IMR-90 (cell line): Measurements from ENCODE around the gene CDK14. TPM values are rescaled to one million over a fixed set of nuclear protein-coding genes. Genes with fewer than 3 reads are reported as not detected.
A peak's percentile ranks its signal among the peaks of the same experiment; 100 is the strongest.

Experiments
- ATAC-seq: fragments of 200-7000 bp; cut with Tn5 transposase; 2 replicates; pipeline ENCODE4 v1.9.1; 2020; ENCODE audit warnings: low read depth, mild to moderate bottlenecking, moderate library complexity
- BruUV-seq: library from RNA; stranded (reverse); fragments of 400-500 nt; replicated peaks from 2 replicates; lab custom pipeline; 2021; lab: Mats Ljungman, UMichigan
- CTCF ChIA-PET: fragments of 300-600 bp; formaldehyde crosslinking; extraction: SDS; loops from one replicate; lab custom pipeline; 2021; ENCODE audit warnings: antibody characterized with exemption; lab: Yijun Ruan, JAX
- POLR2A ChIA-PET: fragments of 300-600 bp; sonication (Branson Sonifier 250); formaldehyde crosslinking; loops from one replicate; lab custom pipeline; 2022; ENCODE audit warnings: antibody characterized with exemption; ENCODE audit not compliant: unreplicated experiment; lab: Charles Lee
- DNase-seq: peaks from one replicate; pipeline ENCODE4 v3.0.0; 2013
- H2AFZ ChIP-seq: replicated peaks from 2 replicates; pipeline ENCODE3; 2013; ENCODE audit warnings: low read length, mild to moderate bottlenecking; ENCODE audit not compliant: poor library complexity
- H2AK5ac ChIP-seq: 2 replicates; pipeline ENCODE4 v1.6.1; 2013; ENCODE audit warnings: low read depth, low read length, inconsistent platforms
- H2AK9ac ChIP-seq: replicated peaks from 2 replicates; pipeline ENCODE3; 2013; ENCODE audit warnings: mild to moderate bottlenecking, low read depth, low read length, moderate library complexity; ENCODE audit not compliant: poor library complexity
- H2BK120ac ChIP-seq: 2 replicates; pipeline ENCODE4 v1.6.1; 2013; ENCODE audit warnings: low read depth, low read length, inconsistent platforms
- H2BK15ac ChIP-seq: 3 replicates; pipeline ENCODE4 v1.6.1; 2013; ENCODE audit warnings: low read depth, low read length, inconsistent platforms
- H2BK20ac ChIP-seq: 2 replicates; pipeline ENCODE4 v1.6.1; 2013; ENCODE audit warnings: low read depth, mild to moderate bottlenecking, inconsistent platforms, low read length, moderate library complexity
- H2BK5ac ChIP-seq: 2 replicates; pipeline ENCODE4 v1.6.1; 2013; ENCODE audit warnings: mild to moderate bottlenecking, low read depth, low read length, inconsistent platforms; ENCODE audit not compliant: poor library complexity, severe bottlenecking
- H3K14ac ChIP-seq: replicated peaks from 2 replicates; pipeline ENCODE4 v1.6.1; 2013; ENCODE audit warnings: low read depth, low read length, inconsistent platforms
- H3K18ac ChIP-seq: 2 replicates; pipeline ENCODE4 v1.6.1; 2013; ENCODE audit warnings: low read depth, low read length, control low read depth
- H3K23ac ChIP-seq: 2 replicates; pipeline ENCODE4 v1.6.1; 2013; ENCODE audit warnings: low read depth, low read length, inconsistent platforms
- H3K27ac ChIP-seq: 2 replicates; pipeline ENCODE4 v1.5.1; 2013; ENCODE audit warnings: mild to moderate bottlenecking, control low read depth, low read length; ENCODE audit not compliant: insufficient read depth
- H3K27me3 ChIP-seq: 2 replicates; pipeline ENCODE4 v1.6.1; 2013; ENCODE audit warnings: low read length; ENCODE audit not compliant: control insufficient read depth, insufficient read depth
- H3K36me3 ChIP-seq: 2 replicates; pipeline ENCODE4 v1.6.1; 2013; ENCODE audit warnings: low read length, mixed read lengths; ENCODE audit not compliant: control insufficient read depth, insufficient read depth
- H3K4ac ChIP-seq: 2 replicates; pipeline ENCODE4 v1.6.1; 2013; ENCODE audit warnings: low read depth, low read length, inconsistent platforms
- H3K4me1 ChIP-seq: 2 replicates; pipeline ENCODE4 v1.6.1; 2013; ENCODE audit warnings: low read length, mixed read lengths; ENCODE audit not compliant: control insufficient read depth, insufficient read depth
- H3K4me2 ChIP-seq: 2 replicates; pipeline ENCODE4 v1.6.1; 2013; ENCODE audit warnings: low read depth, mild to moderate bottlenecking, control low read depth, low read length, moderate library complexity
- H3K4me3 ChIP-seq: 2 replicates; pipeline ENCODE4 v1.5.1; 2013; ENCODE audit warnings: low read depth, mild to moderate bottlenecking, control low read depth, low read length, moderate library complexity; ENCODE audit not compliant: insufficient read depth
- H3K56ac ChIP-seq: 2 replicates; pipeline ENCODE4 v1.6.1; 2013; ENCODE audit warnings: low read length, inconsistent platforms; ENCODE audit not compliant: insufficient read depth; ENCODE audit errors: extremely low read depth
- H3K79me1 ChIP-seq, 2 experiments: 2 replicates each; pipeline ENCODE4 v1.6.1; 2013; ENCODE audit warnings: low read length in 2 of 2, inconsistent platforms in 1 of 2, low read depth in 1 of 2
- H3K9ac ChIP-seq: 2 replicates; pipeline ENCODE4 v1.6.1; 2013; ENCODE audit warnings: low read depth, low read length, control low read depth
- H3K9me1 ChIP-seq: 2 replicates; pipeline ENCODE4 v1.6.1; 2013; ENCODE audit warnings: low read length, inconsistent platforms; ENCODE audit not compliant: insufficient read depth
- H3K9me3 ChIP-seq: 2 replicates; pipeline ENCODE4 v1.6.1; 2013; ENCODE audit warnings: low read length; ENCODE audit not compliant: control insufficient read depth, insufficient read depth
- H4K20me1 ChIP-seq: 2 replicates; pipeline ENCODE4 v1.6.1; 2013; ENCODE audit warnings: low read length, inconsistent platforms; ENCODE audit not compliant: insufficient read depth
- H4K5ac ChIP-seq: 2 replicates; pipeline ENCODE4 v1.6.1; 2013; ENCODE audit warnings: mild to moderate bottlenecking, low read depth, low read length, control low read depth
- H4K8ac ChIP-seq, 2 experiments: 2 replicates each; pipeline ENCODE4 v1.6.1; 2013; ENCODE audit warnings: low read depth in 2 of 2, low read length in 2 of 2, control low read depth in 1 of 2, inconsistent platforms in 1 of 2
- H4K91ac ChIP-seq: 2 replicates; pipeline ENCODE4 v1.6.1; 2013; ENCODE audit warnings: low read depth, low read length, inconsistent platforms; ENCODE audit not compliant: insufficient read depth
- CEBPB ChIP-seq: IDR thresholded peaks from 2 replicates; pipeline ENCODE4 v1.6.1; 2012; ENCODE audit warnings: low read depth, low read length, improper control_type of control experiment
- ELK1 ChIP-seq: fragments of 150-350 bp; IDR thresholded peaks from 2 replicates; pipeline ENCODE4 v1.6.1; 2016; ENCODE audit warnings: low read depth, mild to moderate bottlenecking, low read length, moderate library complexity, borderline replicate concordance
- MAZ ChIP-seq: IDR thresholded peaks from 2 replicates; pipeline ENCODE4 v1.6.1; 2012; ENCODE audit warnings: low read depth, mild to moderate bottlenecking, low read length, improper control_type of control experiment, moderate library complexity, borderline replicate concordance
- POLR2A ChIP-seq: IDR thresholded peaks from 2 replicates; pipeline ENCODE4 v1.6.1; 2012; ENCODE audit warnings: mild to moderate bottlenecking, low read depth, low read length
- RAD21 ChIP-seq: IDR thresholded peaks from 2 replicates; pipeline ENCODE4 v1.6.1; 2012; ENCODE audit warnings: low read length, improper control_type of control experiment
- WGBS, 2 experiments: methylation state at CpG; one replicate each; pipeline versions ENCODE4 v1.1.5 to v1.1.7; 2013; ENCODE audit warnings: missing lambda C conversion rate in 2 of 2; ENCODE audit not compliant: insufficient read length in 1 of 2; ENCODE audit errors: extremely low coverage in 2 of 2; 5-methylcytosine and 5-hydroxymethylcytosine counted together
- dilution Hi-C: fragments of 300-500 bp; cut with HindIII; formaldehyde crosslinking; loops from one replicate; pipeline ENCODE4 v1.14.3; 2018; ENCODE audit warnings: low sequenced_read_pairs; ENCODE audit not compliant: unreplicated experiment
- in situ Hi-C: fragments of 300-500 bp; cut with MboI; formaldehyde crosslinking; loops from 3 replicates; pipeline ENCODE4 v1.14.3; 2019; ENCODE audit warnings: low sequenced_read_pairs, inconsistent platforms, mixed read lengths
- intact Hi-C: fragments of 100-400 bp; cut with micrococcal nuclease; formaldehyde crosslinking; loops from 2 replicates; pipeline ENCODE4 v1.10.0; 2022
- polyA plus RNA-seq, 3 experiments: library from polyadenylated mRNA; depleted of rRNA; stranded (reverse); fragments of >200 nt; gene quantifications; 2 replicates each; pipeline ENCODE4 v1.2.3, GENCODE V29; 2012; ENCODE audit warnings: low replicate concordance in 1 of 3
- total RNA-seq: library from RNA; depleted of rRNA; stranded (reverse); fragments of >200 nt; gene quantifications from 2 replicates; pipeline ENCODE4 v1.2.3, GENCODE V29; 2012

The CDK14 gene
- total and polyA plus RNA-seq, 2 of the 4 experiments (the other 2 are of a cell fraction) = 10.1 to 29.6 TPM

- Histone ChIP-seq H3K23ac (no peak overlapping the region), H2BK20ac (no peak overlapping the region), H3K4ac (no peak overlapping the region), H2BK15ac (no peak overlapping the region), H3K36me3 (no peaks in the 10 kb centered on the region), H2AK9ac (no peak overlapping the region), H4K91ac (no peak overlapping the region), H3K27ac (no peak overlapping the region), H2AFZ (no peak overlapping the region), H4K8ac (no peak overlapping the region), H3K27me3 (no peaks in the 10 kb centered on the region), H3K9ac (no peak overlapping the region), H3K4me1 (peaks cover 7% of the 10 kb centered on the region), H3K9me3 (no peaks in the 10 kb centered on the region), H2BK5ac (no peak overlapping the region), H2BK120ac (no peak overlapping the region), H4K5ac (no peak overlapping the region), H3K9me1 (no peaks in the 10 kb centered on the region), H3K4me3 (no peak overlapping the region), H3K79me1 (peaks cover 37 to 39% of the 10 kb centered on the region in 2 experiments), H3K4me2 (no peak overlapping the region), H2AK5ac (no peak overlapping the region), H4K20me1 (no peaks in the 10 kb centered on the region), H3K56ac (no peak overlapping the region), H3K18ac (no peak overlapping the region), H3K14ac (no peak overlapping the region)
- WGBS, 2 experiments = no CpG with 5 or more reads among the region's 4 CpGs
- dilution Hi-C loops = no loop called here
- ATAC-seq (peak; percentile 13; the same call in 1 of the 2 replicates), DNase-seq (peak; percentile 66)
- no TSS peak for BruUV-seq
- no peak for TF ChIP-seq MAZ
- TF ChIP-seq ELK1 = no peak
- TF ChIP-seq POLR2A = no peak
- TF ChIP-seq CEBPB = 0 out of 2 replicates have a peak, but pooled peaks have one; percentile 17
- no peak for TF ChIP-seq RAD21
- CTCF ChIA-PET = no interaction called here
- in situ Hi-C loops = no loop called here
- POLR2A ChIA-PET = no interaction called here
- intact Hi-C loops = no loop called here
These were observed 70.1 kb downstream of the CDK14 start for GRCh38 chr7:90666186-90666585.
